HG03196 (cell line): ENCODE data around the gene FAM181A.

Experiments used
- ATAC-seq: cut with Tn5 transposase; IDR thresholded peaks from one replicate; pipeline ENCODE4 v1.9.1; 2021; ENCODE audit not compliant: unreplicated experiment

The FAM181A gene

GRCh38 chr14:93977171-93977570, 50.0 kb downstream of the FAM181A start:
- ATAC-seq: no peak

DNA sequence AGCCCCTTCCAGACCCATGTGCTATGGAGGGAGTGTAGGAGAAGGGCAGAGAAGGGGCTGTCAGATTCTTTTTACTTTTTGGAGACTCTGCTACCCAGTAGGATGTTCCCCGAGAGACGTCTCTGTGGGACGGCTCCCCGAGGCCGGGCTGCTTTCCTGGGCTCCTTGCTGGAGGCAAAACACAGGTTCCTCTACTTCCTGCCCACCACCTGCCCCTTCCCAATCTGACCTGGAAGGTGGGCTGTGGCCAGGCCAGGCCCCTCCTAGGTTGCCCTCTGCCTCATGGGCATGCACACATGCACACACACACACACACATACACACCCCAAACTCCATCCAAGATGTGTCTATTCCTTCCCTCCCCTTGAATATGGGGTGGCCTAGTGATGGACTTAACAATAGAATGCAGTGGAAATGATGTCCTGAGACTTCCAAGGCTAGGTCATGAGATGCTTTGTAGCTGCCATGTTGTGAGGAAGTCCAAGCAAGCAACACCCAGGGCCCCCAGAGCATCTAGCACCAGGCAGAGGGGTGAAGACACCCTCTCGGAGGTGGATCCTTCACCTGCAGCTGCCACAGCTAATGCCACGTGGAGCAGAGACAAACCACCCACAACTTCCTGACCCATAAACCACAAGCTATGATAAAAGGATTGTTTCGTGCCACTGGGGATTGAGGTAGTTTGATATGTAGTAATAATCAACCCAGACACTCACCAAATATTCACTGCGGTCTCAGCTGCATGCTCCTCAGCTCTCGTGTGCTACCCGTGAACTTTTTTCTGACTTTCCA, 50.8 kb downstream of the FAM181A start:
- ATAC-seq: peak; percentile 51

GRCh38 chr14:93978735-93979134, 51.6 kb downstream of the FAM181A start:
- ATAC-seq: no peak
